AG09309 (cell line): ENCODE data around the gene OBSCN.

Experiments
- DNase-seq: peaks from one replicate; pipeline ENCODE4 v3.0.0-alpha.2; 2010; ENCODE audit warnings: low read depth
- H3K4me3 ChIP-seq: 2 replicates; pipeline ENCODE4 v1.5.1; 2011; ENCODE audit warnings: mild to moderate bottlenecking, low read depth, low read length, moderate library complexity; ENCODE audit not compliant: control insufficient read depth
- CTCF ChIP-seq: IDR thresholded peaks from 2 replicates; pipeline ENCODE4 v1.5.1; 2011; ENCODE audit warnings: mild to moderate bottlenecking, low read depth, low read length, inconsistent platforms; ENCODE audit not compliant: insufficient read depth, control insufficient read depth; ENCODE audit errors: missing control alignments

OBSCN gene

DNA sequence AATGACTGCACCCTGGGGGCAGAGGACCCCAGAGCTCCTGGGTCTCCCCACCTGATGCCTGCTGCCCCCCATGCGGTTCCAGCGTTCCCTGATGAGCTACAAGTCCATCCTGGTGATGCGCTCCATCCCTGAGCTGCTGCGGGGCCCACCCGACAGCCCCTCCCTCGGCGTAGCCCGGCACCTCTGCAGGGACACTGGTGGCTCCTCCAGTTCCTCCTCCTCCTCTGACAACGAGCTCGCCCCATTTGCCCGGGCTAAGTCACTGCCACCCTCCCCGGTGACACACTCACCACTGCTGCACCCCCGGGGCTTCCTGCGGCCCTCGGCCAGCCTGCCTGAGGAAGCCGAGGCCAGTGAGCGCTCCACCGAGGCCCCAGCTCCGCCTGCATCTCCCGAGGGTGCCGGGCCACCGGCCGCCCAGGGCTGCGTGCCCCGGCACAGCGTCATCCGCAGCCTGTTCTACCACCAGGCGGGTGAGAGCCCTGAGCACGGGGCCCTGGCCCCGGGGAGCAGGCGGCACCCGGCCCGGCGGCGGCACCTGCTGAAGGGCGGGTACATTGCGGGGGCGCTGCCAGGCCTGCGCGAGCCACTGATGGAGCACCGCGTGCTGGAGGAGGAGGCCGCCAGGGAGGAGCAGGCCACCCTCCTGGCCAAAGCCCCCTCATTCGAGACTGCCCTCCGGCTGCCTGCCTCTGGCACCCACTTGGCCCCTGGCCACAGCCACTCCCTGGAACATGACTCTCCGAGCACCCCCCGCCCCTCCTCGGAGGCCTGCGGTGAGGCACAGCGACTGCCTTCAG is 163.3 kb downstream of the OBSCN start:
- H3K4me3 ChIP-seq: no peak overlapping the region
- no peak for DNase-seq
- no peak for TF ChIP-seq CTCF

DNA sequence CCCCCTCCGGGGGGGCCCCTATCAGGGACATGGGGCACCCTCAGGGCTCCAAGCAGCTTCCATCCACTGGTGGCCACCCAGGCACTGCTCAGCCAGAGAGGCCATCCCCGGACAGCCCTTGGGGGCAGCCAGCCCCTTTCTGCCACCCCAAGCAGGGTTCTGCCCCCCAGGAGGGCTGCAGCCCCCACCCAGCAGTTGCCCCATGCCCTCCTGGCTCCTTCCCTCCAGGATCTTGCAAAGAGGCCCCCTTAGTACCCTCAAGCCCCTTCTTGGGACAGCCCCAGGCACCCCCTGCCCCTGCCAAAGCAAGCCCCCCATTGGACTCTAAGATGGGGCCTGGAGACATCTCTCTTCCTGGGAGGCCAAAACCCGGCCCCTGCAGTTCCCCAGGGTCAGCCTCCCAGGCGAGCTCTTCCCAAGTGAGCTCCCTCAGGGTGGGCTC is 163.9 kb downstream of the OBSCN start:
- DNase-seq: no peak
- H3K4me3 ChIP-seq: no peak overlapping the region
- TF ChIP-seq CTCF: no peak

DNA sequence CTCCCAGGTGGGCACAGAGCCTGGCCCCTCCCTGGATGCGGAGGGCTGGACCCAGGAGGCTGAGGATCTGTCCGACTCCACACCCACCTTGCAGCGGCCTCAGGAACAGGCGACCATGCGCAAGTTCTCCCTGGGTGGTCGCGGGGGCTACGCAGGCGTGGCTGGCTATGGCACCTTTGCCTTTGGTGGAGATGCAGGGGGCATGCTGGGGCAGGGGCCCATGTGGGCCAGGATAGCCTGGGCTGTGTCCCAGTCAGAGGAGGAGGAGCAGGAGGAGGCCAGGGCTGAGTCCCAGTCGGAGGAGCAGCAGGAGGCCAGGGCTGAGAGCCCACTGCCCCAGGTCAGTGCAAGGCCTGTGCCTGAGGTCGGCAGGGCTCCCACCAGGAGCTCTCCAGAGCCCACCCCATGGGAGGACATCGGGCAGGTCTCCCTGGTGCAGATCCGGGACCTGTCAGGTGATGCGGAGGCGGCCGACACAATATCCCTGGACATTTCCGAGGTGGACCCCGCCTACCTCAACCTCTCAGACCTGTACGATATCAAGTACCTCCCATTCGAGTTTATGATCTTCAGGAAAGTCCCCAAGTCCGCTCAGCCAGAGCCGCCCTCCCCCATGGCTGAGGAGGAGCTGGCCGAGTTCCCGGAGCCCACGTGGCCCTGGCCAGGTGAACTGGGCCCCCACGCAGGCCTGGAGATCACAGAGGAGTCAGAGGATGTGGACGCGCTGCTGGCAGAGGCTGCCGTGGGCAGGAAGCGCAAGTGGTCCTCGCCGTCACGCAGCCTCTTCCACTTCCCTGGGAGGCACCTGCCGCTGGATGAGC is 164.5 kb downstream of the OBSCN start:
- no peak overlapping the region for H3K4me3 ChIP-seq
- DNase-seq: no peak
- no peak for TF ChIP-seq CTCF

DNA sequence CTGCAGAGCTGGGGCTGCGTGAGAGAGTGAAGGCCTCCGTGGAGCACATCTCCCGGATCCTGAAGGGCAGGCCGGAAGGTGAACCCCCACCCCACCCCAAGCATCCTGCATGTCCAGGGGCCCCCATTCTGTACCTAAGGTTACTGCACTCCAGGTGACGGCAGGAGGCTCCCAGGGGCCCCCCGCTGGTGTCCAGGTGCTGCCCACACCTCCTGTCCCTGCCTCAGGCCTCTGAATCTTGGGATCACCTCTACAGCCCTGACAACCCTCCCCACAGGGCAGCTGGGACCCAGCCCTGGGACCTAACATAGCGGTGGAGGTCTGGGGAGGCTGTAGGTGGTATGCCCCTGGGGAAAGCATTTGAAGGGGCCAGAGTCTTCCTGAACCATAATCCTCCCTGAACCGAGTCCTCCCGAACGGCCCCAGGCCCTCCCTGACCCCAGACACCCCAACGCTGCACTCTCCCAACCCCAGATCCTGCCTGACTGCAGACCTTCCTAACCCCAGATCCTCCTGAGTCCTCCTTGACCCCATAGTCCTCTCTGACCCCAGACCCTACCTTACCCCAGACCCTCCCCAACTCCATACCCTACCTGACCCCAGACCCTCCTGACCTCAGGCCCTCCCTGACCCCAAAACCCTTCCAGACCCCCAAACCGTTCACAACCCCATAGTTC is 165.3 kb downstream of the OBSCN start:
- H3K4me3 ChIP-seq: no peak overlapping the region
- DNase-seq: no peak
- no peak for TF ChIP-seq CTCF

DNA sequence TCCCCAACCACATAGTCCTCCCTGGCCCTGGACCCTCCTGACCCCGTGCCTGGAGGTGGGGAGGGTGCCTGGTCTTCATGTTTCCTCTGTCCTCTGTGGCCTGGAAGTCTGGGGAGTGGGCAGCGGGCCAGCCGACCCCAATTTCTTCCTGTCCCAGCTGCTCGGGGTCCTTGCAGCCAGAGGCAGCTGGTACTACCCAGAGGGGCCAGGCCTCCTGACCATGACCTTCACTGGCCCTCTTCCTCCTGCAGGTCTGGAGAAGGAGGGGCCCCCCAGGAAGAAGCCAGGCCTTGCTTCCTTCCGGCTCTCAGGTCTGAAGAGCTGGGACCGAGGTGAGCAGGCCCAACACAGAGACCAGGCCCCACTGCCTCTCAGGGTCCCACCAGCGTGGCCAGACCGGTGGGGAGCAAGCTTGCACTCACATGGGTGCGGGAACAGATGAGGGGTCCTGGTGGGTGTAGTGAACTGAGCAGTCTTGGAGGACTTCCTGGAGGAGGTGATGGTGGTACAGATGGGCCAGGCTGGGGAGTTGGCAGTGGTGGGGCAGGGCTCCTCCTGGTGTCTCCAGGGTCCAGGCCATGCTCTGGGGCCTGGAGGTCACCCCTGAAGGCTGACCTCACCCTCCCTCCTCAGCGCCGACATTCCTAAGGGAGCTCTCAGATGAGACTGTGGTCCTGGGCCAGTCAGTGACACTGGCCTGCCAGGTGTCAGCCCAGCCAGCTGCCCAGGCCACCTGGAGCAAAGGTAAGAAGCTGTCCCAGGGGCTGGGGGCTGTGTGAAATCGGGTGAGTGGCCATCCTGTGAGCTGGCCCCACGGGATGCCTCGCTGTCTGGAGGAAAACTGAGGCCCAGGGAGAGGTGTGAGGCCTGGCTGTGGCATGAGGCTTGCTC is 166.1 kb downstream of the OBSCN start:
- DNase-seq: no peak
- H3K4me3 ChIP-seq: no peak overlapping the region
- TF ChIP-seq CTCF: no peak
